HFFc6 (cell line): ENCODE measurements around the gene C11orf21. TPM values are rescaled to one million over a fixed set of nuclear protein-coding genes. Genes with fewer than 3 reads are reported as not detected.

ENCODE experiments used
- DNase-seq: peaks from one replicate; pipeline ENCODE4 v3.0.0-alpha.2; 2018
- H3K27ac Mint-ChIP-seq: 2 replicates; pipeline ENCODE4 v1.8.0; 2020; ENCODE audit warnings: mild to moderate bottlenecking, mixed read lengths
- H3K27me3 Mint-ChIP-seq: 2 replicates; pipeline ENCODE4 v1.8.0; 2021; ENCODE audit warnings: mild to moderate bottlenecking, moderate library complexity, mixed read lengths; ENCODE audit not compliant: insufficient read depth
- H3K36me3 Mint-ChIP-seq: 2 replicates; pipeline ENCODE4 v1.8.0; 2021; ENCODE audit warnings: low read depth, mixed read lengths
- H3K4me1 Mint-ChIP-seq: 2 replicates; pipeline ENCODE4 v1.8.0; 2020; ENCODE audit warnings: low read depth, mixed read lengths
- H3K4me3 Mint-ChIP-seq: 2 replicates; pipeline ENCODE4 v1.8.0; 2020; ENCODE audit warnings: mild to moderate bottlenecking, moderate library complexity, mixed read lengths
- H3K9me3 Mint-ChIP-seq: 2 replicates; pipeline ENCODE4 v1.8.0; 2020; ENCODE audit warnings: mild to moderate bottlenecking, mixed read lengths
- CTCF ChIP-seq: fragments of 200-600 bp; sonication (generic); IDR thresholded peaks from 2 replicates; pipeline ENCODE4 v1.5.0; 2021; ENCODE audit warnings: antibody characterized with exemption, mild to moderate bottlenecking
- long read RNA-seq: library from polyadenylated mRNA; unstranded; transcript quantifications from one replicate; pipeline ENCODE4 v2.0.0, GENCODE V29; 2019
- total RNA-seq, 6 experiments: library from RNA; stranded (reverse); fragmentation: NEBNext Ultra II Directional; extraction: Animal tissue kit (Norgen Biotek cat#: 25700); gene quantifications; 2 replicates in 1 of 6; 3 replicates in 5 of 6; pipeline ENCODE4 v1.2.3, GENCODE V29; 2021

Gene C11orf21
- not detected for total RNA-seq
- long read RNA-seq, result 0 reads

- no peak for DNase-seq
- no peaks in the 10 kb centered on the region for H3K36me3 Mint-ChIP-seq
These were observed at the start of gene C11orf21, which contains the start of gene TSPAN32 for GRCh38 chr11:2301631-2302305. Gene C11orf21, minus strand, starts transcription at chr11:2301918. Its CDS starts 110 bp downstream, at chr11:2301808. Gene TSPAN32, plus strand, starts transcription at chr11:2302013. Its CDS starts 137 bp downstream, at chr11:2302150.

GRCh38 chr11:2348986-2349385, 47.3 kb upstream of the C11orf21 start:
- H3K27ac Mint-ChIP-seq, result no peak overlapping the region
- H3K4me1 Mint-ChIP-seq, result no peaks in the 10 kb centered on the region
- peaks cover 11% of the 10 kb centered on the region for H3K36me3 Mint-ChIP-seq
- no peak overlapping the region for H3K4me3 Mint-ChIP-seq
- peaks cover 33% of the 10 kb centered on the region for H3K9me3 Mint-ChIP-seq
- H3K27me3 Mint-ChIP-seq, result peaks cover 6% of the 10 kb centered on the region
- DNase-seq, result peak; percentile 61
- no peak for TF ChIP-seq CTCF

More at GRCh38 chr11:2301631-2302305, at the start of gene C11orf21, which contains the start of gene TSPAN32:
- Mint-ChIP-seq H3K27me3 (peaks cover 8% of the 10 kb centered on the region), H3K4me3 (no peak within 1 kb of the TSS), H3K27ac (no peak within 1 kb of the TSS), H3K4me1 (peaks cover 14% of the 10 kb centered on the region), H3K9me3 (no peaks in the 10 kb centered on the region)
- no peak for TF ChIP-seq CTCF

- H3K4me3 Mint-ChIP-seq, result no peak overlapping the region
- H3K36me3 Mint-ChIP-seq, result peaks cover 16% of the 10 kb centered on the region
- peaks cover 16% of the 10 kb centered on the region for H3K27me3 Mint-ChIP-seq
- no peaks in the 10 kb centered on the region for H3K4me1 Mint-ChIP-seq
- TF ChIP-seq CTCF, result no peak
- peaks cover 37% of the 10 kb centered on the region for H3K9me3 Mint-ChIP-seq
- no peak overlapping the region for H3K27ac Mint-ChIP-seq
- no peak for DNase-seq
These were observed 45.7 kb upstream of the C11orf21 start for GRCh38 chr11:2347308-2347830.

- H3K36me3 Mint-ChIP-seq, result peaks cover 16% of the 10 kb centered on the region
- peaks cover 39% of the 10 kb centered on the region for H3K9me3 Mint-ChIP-seq
- H3K27me3 Mint-ChIP-seq, result peaks cover 18% of the 10 kb centered on the region
- TF ChIP-seq CTCF, result no peak
- no peak overlapping the region for H3K4me3 Mint-ChIP-seq
- no peak for DNase-seq
- no peaks in the 10 kb centered on the region for H3K4me1 Mint-ChIP-seq
- H3K27ac Mint-ChIP-seq, result no peak overlapping the region
These were observed 45.0 kb upstream of the C11orf21 start for GRCh38 chr11:2346586-2347307.

GRCh38 chr11:2346014-2346413, 44.3 kb upstream of the C11orf21 start:
- Mint-ChIP-seq H3K9me3 (peaks cover 37% of the 10 kb centered on the region), H3K27ac (no peak overlapping the region), H3K4me1 (no peaks in the 10 kb centered on the region), H3K36me3 (peaks cover 16% of the 10 kb centered on the region), H3K4me3 (no peak overlapping the region), H3K27me3 (peaks cover 21% of the 10 kb centered on the region)
- DNase-seq, result no peak
- TF ChIP-seq CTCF, result no peak
